IMR-90 (cell line): Measurements from ENCODE around the gene SEPHS2. TPM values are rescaled to one million over a fixed set of nuclear protein-coding genes. Genes with fewer than 3 reads are reported as not detected.
A peak's percentile ranks its signal among the peaks of the same experiment; 100 is the strongest.

Source experiments
- ATAC-seq: fragments of 200-7000 bp; cut with Tn5 transposase; 2 replicates; pipeline ENCODE4 v1.9.1; 2020; ENCODE audit warnings: low read depth, mild to moderate bottlenecking, moderate library complexity
- BruUV-seq: library from RNA; stranded (reverse); fragments of 400-500 nt; replicated peaks from 2 replicates; lab custom pipeline; 2021; lab: Mats Ljungman, UMichigan
- CTCF ChIA-PET: fragments of 300-600 bp; formaldehyde crosslinking; extraction: SDS; loops from one replicate; lab custom pipeline; 2021; ENCODE audit warnings: antibody characterized with exemption; lab: Yijun Ruan, JAX
- POLR2A ChIA-PET: fragments of 300-600 bp; sonication (Branson Sonifier 250); formaldehyde crosslinking; loops from one replicate; lab custom pipeline; 2022; ENCODE audit warnings: antibody characterized with exemption; ENCODE audit not compliant: unreplicated experiment; lab: Charles Lee
- DNase-seq: peaks from one replicate; pipeline ENCODE4 v3.0.0; 2013
- H2AFZ ChIP-seq: replicated peaks from 2 replicates; pipeline ENCODE3; 2013; ENCODE audit warnings: low read length, mild to moderate bottlenecking; ENCODE audit not compliant: poor library complexity
- H2AK5ac ChIP-seq: 2 replicates; pipeline ENCODE4 v1.6.1; 2013; ENCODE audit warnings: low read depth, low read length, inconsistent platforms
- H2AK9ac ChIP-seq: replicated peaks from 2 replicates; pipeline ENCODE3; 2013; ENCODE audit warnings: mild to moderate bottlenecking, low read depth, low read length, moderate library complexity; ENCODE audit not compliant: poor library complexity
- H2BK120ac ChIP-seq: 2 replicates; pipeline ENCODE4 v1.6.1; 2013; ENCODE audit warnings: low read depth, low read length, inconsistent platforms
- H2BK15ac ChIP-seq: 3 replicates; pipeline ENCODE4 v1.6.1; 2013; ENCODE audit warnings: low read depth, low read length, inconsistent platforms
- H2BK20ac ChIP-seq: 2 replicates; pipeline ENCODE4 v1.6.1; 2013; ENCODE audit warnings: low read depth, mild to moderate bottlenecking, inconsistent platforms, low read length, moderate library complexity
- H2BK5ac ChIP-seq: 2 replicates; pipeline ENCODE4 v1.6.1; 2013; ENCODE audit warnings: mild to moderate bottlenecking, low read depth, low read length, inconsistent platforms; ENCODE audit not compliant: poor library complexity, severe bottlenecking
- H3K14ac ChIP-seq: replicated peaks from 2 replicates; pipeline ENCODE4 v1.6.1; 2013; ENCODE audit warnings: low read depth, low read length, inconsistent platforms
- H3K18ac ChIP-seq: 2 replicates; pipeline ENCODE4 v1.6.1; 2013; ENCODE audit warnings: low read depth, low read length, control low read depth
- H3K23ac ChIP-seq: 2 replicates; pipeline ENCODE4 v1.6.1; 2013; ENCODE audit warnings: low read depth, low read length, inconsistent platforms
- H3K27ac ChIP-seq: 2 replicates; pipeline ENCODE4 v1.5.1; 2013; ENCODE audit warnings: mild to moderate bottlenecking, control low read depth, low read length; ENCODE audit not compliant: insufficient read depth
- H3K27me3 ChIP-seq: 2 replicates; pipeline ENCODE4 v1.6.1; 2013; ENCODE audit warnings: low read length; ENCODE audit not compliant: control insufficient read depth, insufficient read depth
- H3K36me3 ChIP-seq: 2 replicates; pipeline ENCODE4 v1.6.1; 2013; ENCODE audit warnings: low read length, mixed read lengths; ENCODE audit not compliant: control insufficient read depth, insufficient read depth
- H3K4ac ChIP-seq: 2 replicates; pipeline ENCODE4 v1.6.1; 2013; ENCODE audit warnings: low read depth, low read length, inconsistent platforms
- H3K4me1 ChIP-seq: 2 replicates; pipeline ENCODE4 v1.6.1; 2013; ENCODE audit warnings: low read length, mixed read lengths; ENCODE audit not compliant: control insufficient read depth, insufficient read depth
- H3K4me2 ChIP-seq: 2 replicates; pipeline ENCODE4 v1.6.1; 2013; ENCODE audit warnings: low read depth, mild to moderate bottlenecking, control low read depth, low read length, moderate library complexity
- H3K4me3 ChIP-seq: 2 replicates; pipeline ENCODE4 v1.5.1; 2013; ENCODE audit warnings: low read depth, mild to moderate bottlenecking, control low read depth, low read length, moderate library complexity; ENCODE audit not compliant: insufficient read depth
- H3K56ac ChIP-seq: 2 replicates; pipeline ENCODE4 v1.6.1; 2013; ENCODE audit warnings: low read length, inconsistent platforms; ENCODE audit not compliant: insufficient read depth; ENCODE audit errors: extremely low read depth
- H3K79me1 ChIP-seq, 2 experiments: 2 replicates each; pipeline ENCODE4 v1.6.1; 2013; ENCODE audit warnings: low read length in 2 of 2, inconsistent platforms in 1 of 2, low read depth in 1 of 2
- H3K9ac ChIP-seq: 2 replicates; pipeline ENCODE4 v1.6.1; 2013; ENCODE audit warnings: low read depth, low read length, control low read depth
- H3K9me1 ChIP-seq: 2 replicates; pipeline ENCODE4 v1.6.1; 2013; ENCODE audit warnings: low read length, inconsistent platforms; ENCODE audit not compliant: insufficient read depth
- H3K9me3 ChIP-seq: 2 replicates; pipeline ENCODE4 v1.6.1; 2013; ENCODE audit warnings: low read length; ENCODE audit not compliant: control insufficient read depth, insufficient read depth
- H4K20me1 ChIP-seq: 2 replicates; pipeline ENCODE4 v1.6.1; 2013; ENCODE audit warnings: low read length, inconsistent platforms; ENCODE audit not compliant: insufficient read depth
- H4K5ac ChIP-seq: 2 replicates; pipeline ENCODE4 v1.6.1; 2013; ENCODE audit warnings: mild to moderate bottlenecking, low read depth, low read length, control low read depth
- H4K8ac ChIP-seq, 2 experiments: 2 replicates each; pipeline ENCODE4 v1.6.1; 2013; ENCODE audit warnings: low read depth in 2 of 2, low read length in 2 of 2, control low read depth in 1 of 2, inconsistent platforms in 1 of 2
- H4K91ac ChIP-seq: 2 replicates; pipeline ENCODE4 v1.6.1; 2013; ENCODE audit warnings: low read depth, low read length, inconsistent platforms; ENCODE audit not compliant: insufficient read depth
- CEBPB ChIP-seq: IDR thresholded peaks from 2 replicates; pipeline ENCODE4 v1.6.1; 2012; ENCODE audit warnings: low read depth, low read length, improper control_type of control experiment
- CHD1 ChIP-seq: IDR thresholded peaks from 2 replicates; pipeline ENCODE4 v1.6.1; 2012; ENCODE audit warnings: low read depth, low read length, improper control_type of control experiment
- FOS ChIP-seq: fragments of 150-350 bp; IDR thresholded peaks from 2 replicates; pipeline ENCODE4 v1.6.1; 2016; ENCODE audit warnings: low read depth, low read length
- MAFK ChIP-seq: IDR thresholded peaks from 2 replicates; pipeline ENCODE4 v1.6.1; 2012; ENCODE audit warnings: low read depth, low read length, improper control_type of control experiment
- MXI1 ChIP-seq: IDR thresholded peaks from 2 replicates; pipeline ENCODE4 v1.6.1; 2012; ENCODE audit warnings: low read depth, mild to moderate bottlenecking, low read length, moderate library complexity, borderline replicate concordance
- NFE2L2 ChIP-seq: fragments of 150-350 bp; IDR thresholded peaks from 2 replicates; pipeline ENCODE4 v1.6.1; 2016; ENCODE audit warnings: low read depth, mild to moderate bottlenecking, low read length
- POLR2A ChIP-seq: IDR thresholded peaks from 2 replicates; pipeline ENCODE4 v1.6.1; 2012; ENCODE audit warnings: mild to moderate bottlenecking, low read depth, low read length
- RAD21 ChIP-seq: IDR thresholded peaks from 2 replicates; pipeline ENCODE4 v1.6.1; 2012; ENCODE audit warnings: low read length, improper control_type of control experiment
- RFX5 ChIP-seq: IDR thresholded peaks from 2 replicates; pipeline ENCODE4 v1.8.0; 2012; ENCODE audit warnings: low read depth, mild to moderate bottlenecking, low read length, moderate library complexity
- SMC3 ChIP-seq: fragments of 150-350 bp; IDR thresholded peaks from 2 replicates; pipeline ENCODE4 v1.6.1; 2016; ENCODE audit warnings: low read depth, mild to moderate bottlenecking, antibody characterized with exemption, low read length, moderate library complexity
- WGBS, 2 experiments: methylation state at CpG; one replicate each; pipeline versions ENCODE4 v1.1.5 to v1.1.7; 2013; ENCODE audit warnings: missing lambda C conversion rate in 2 of 2; ENCODE audit not compliant: insufficient read length in 1 of 2; ENCODE audit errors: extremely low coverage in 2 of 2; 5-methylcytosine and 5-hydroxymethylcytosine counted together
- dilution Hi-C: fragments of 300-500 bp; cut with HindIII; formaldehyde crosslinking; loops from one replicate; pipeline ENCODE4 v1.14.3; 2018; ENCODE audit warnings: low sequenced_read_pairs; ENCODE audit not compliant: unreplicated experiment
- in situ Hi-C: fragments of 300-500 bp; cut with MboI; formaldehyde crosslinking; loops from 3 replicates; pipeline ENCODE4 v1.14.3; 2019; ENCODE audit warnings: low sequenced_read_pairs, inconsistent platforms, mixed read lengths
- intact Hi-C: fragments of 100-400 bp; cut with micrococcal nuclease; formaldehyde crosslinking; loops from 2 replicates; pipeline ENCODE4 v1.10.0; 2022
- polyA plus RNA-seq, 3 experiments: library from polyadenylated mRNA; depleted of rRNA; stranded (reverse); fragments of >200 nt; gene quantifications; 2 replicates each; pipeline ENCODE4 v1.2.3, GENCODE V29; 2012; ENCODE audit warnings: low replicate concordance in 1 of 3
- total RNA-seq: library from RNA; depleted of rRNA; stranded (reverse); fragments of >200 nt; gene quantifications from 2 replicates; pipeline ENCODE4 v1.2.3, GENCODE V29; 2012
- TF ChIP-seq, protein P1 (sequence below): fragments of 150-350 bp; IDR thresholded peaks from 2 replicates; pipeline ENCODE4 v1.6.1; 2016; ENCODE audit warnings: low read depth, mild to moderate bottlenecking, low read length, moderate library complexity, borderline replicate concordance
- TF ChIP-seq, protein P2 (sequence below): conservative IDR thresholded peaks from 2 replicates; pipeline ENCODE4 v1.5.1; 2012; ENCODE audit warnings: mild to moderate bottlenecking, low read depth, low read length, improper control_type of control experiment
- TF ChIP-seq, protein P3 (sequence below): fragments of 150-350 bp; IDR thresholded peaks from 2 replicates; pipeline ENCODE4 v1.6.1; 2017; ENCODE audit warnings: mild to moderate bottlenecking, antibody characterized with exemption, low read length, low read depth

The SEPHS2 gene
- total and polyA plus RNA-seq, 2 of the 4 experiments (the other 2 are of a cell fraction) = 10.4 to 31.4 TPM

GRCh38 chr16:30409125-30410060, 36.3 kb downstream of the SEPHS2 start:
- Histone ChIP-seq H4K8ac (peak overlapping the region in 1 of 2 experiments; percentile 47; a peak in 1 of 4 replicates), H3K4ac (no peak overlapping the region; the same call in 1 of the 2 replicates), H2BK15ac (no peak overlapping the region), H3K9me3 (no peaks in the 10 kb centered on the region), H3K4me2 (peak overlapping the region; percentile 51; the same call in 1 of the 2 replicates), H2BK5ac (no peak overlapping the region), H3K9me1 (peaks cover 11% of the 10 kb centered on the region), H2BK20ac (no peak overlapping the region), H3K27ac (0 out of 2 replicates have a peak overlapping the region, but pooled peaks have one; percentile 2), H2AFZ (peak overlapping the region; percentile 1), H3K4me3 (no peak overlapping the region), H3K9ac (peak overlapping the region; percentile 15; the same call in 1 of the 2 replicates), H3K27me3 (no peaks in the 10 kb centered on the region), H2BK120ac (no peak overlapping the region), H3K79me1 (peaks cover 15 to 53% of the 10 kb centered on the region in 2 experiments), H2AK9ac (peak overlapping the region; percentile 47), H3K36me3 (peaks cover 19% of the 10 kb centered on the region), H3K4me1 (peaks cover 11% of the 10 kb centered on the region), H3K56ac (no peak overlapping the region), H3K18ac (no peak overlapping the region), H4K91ac (no peak overlapping the region), H4K5ac (no peak overlapping the region), H3K14ac (no peak overlapping the region), H2AK5ac (peak overlapping the region; percentile 5; the same call in 1 of the 2 replicates), H3K23ac (no peak overlapping the region), H4K20me1 (peaks cover 10% of the 10 kb centered on the region; the same call in 1 of the 2 replicates)
- peak; percentile 59 for ATAC-seq
- DNase-seq = peak; percentile 80
- 20% methylated on average over 2 of the region's 15 CpGs; no CpG with 5 or more reads in 1 of the 2 experiments for WGBS, 2 experiments
- in situ Hi-C loops = loop anchor here (10.0 to 25.0 kb wide), 2 partner anchors 222 to 335 kb away; partner anchors contain the start of genes BOLA2B, CORO1A, PPP4C and SLX1A
- dilution Hi-C loops = no loop called here
- intact Hi-C loops = loop anchor here (1.0 to 10.0 kb wide), 4 partner anchors 15 to 315 kb away; partner anchors contain the start of genes GDPD3, TBX6, YPEL3 and ZNF48
- POLR2A ChIA-PET = no interaction called here
- no TSS peak for BruUV-seq
- CTCF ChIA-PET = interaction anchor here (0.6 to 1.5 kb wide), 11 partner anchors 8 to 317 kb away, joined by 3 to 6 read pairs (median 3); partner anchors contain the start of gene TBX6
- TF ChIP-seq MAFK (no peak), RAD21 (peak; percentile 94), SMC3 (peak; percentile 90), CHD1 (no peak; the same call in 1 of the 2 replicates), NFE2L2 (no peak), RFX5 (no peak), CEBPB (no peak), MXI1 (no peak), FOS (no peak), POLR2A (peak; percentile 60)
- TF ChIP-seq, protein P1, sequence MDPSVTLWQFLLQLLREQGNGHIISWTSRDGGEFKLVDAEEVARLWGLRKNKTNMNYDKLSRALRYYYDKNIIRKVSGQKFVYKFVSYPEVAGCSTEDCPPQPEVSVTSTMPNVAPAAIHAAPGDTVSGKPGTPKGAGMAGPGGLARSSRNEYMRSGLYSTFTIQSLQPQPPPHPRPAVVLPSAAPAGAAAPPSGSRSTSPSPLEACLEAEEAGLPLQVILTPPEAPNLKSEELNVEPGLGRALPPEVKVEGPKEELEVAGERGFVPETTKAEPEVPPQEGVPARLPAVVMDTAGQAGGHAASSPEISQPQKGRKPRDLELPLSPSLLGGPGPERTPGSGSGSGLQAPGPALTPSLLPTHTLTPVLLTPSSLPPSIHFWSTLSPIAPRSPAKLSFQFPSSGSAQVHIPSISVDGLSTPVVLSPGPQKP = no peak
- TF ChIP-seq, protein P2, sequence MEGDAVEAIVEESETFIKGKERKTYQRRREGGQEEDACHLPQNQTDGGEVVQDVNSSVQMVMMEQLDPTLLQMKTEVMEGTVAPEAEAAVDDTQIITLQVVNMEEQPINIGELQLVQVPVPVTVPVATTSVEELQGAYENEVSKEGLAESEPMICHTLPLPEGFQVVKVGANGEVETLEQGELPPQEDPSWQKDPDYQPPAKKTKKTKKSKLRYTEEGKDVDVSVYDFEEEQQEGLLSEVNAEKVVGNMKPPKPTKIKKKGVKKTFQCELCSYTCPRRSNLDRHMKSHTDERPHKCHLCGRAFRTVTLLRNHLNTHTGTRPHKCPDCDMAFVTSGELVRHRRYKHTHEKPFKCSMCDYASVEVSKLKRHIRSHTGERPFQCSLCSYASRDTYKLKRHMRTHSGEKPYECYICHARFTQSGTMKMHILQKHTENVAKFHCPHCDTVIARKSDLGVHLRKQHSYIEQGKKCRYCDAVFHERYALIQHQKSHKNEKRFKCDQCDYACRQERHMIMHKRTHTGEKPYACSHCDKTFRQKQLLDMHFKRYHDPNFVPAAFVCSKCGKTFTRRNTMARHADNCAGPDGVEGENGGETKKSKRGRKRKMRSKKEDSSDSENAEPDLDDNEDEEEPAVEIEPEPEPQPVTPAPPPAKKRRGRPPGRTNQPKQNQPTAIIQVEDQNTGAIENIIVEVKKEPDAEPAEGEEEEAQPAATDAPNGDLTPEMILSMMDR = peak; percentile 96
- TF ChIP-seq, protein P3, sequence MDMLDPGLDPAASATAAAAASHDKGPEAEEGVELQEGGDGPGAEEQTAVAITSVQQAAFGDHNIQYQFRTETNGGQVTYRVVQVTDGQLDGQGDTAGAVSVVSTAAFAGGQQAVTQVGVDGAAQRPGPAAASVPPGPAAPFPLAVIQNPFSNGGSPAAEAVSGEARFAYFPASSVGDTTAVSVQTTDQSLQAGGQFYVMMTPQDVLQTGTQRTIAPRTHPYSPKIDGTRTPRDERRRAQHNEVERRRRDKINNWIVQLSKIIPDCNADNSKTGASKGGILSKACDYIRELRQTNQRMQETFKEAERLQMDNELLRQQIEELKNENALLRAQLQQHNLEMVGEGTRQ = no peak
